Testis (tissue), 2 donors: ENCODE results near the gene SHC3.

ENCODE experiments used
- CTCF ChIP-seq, 3 experiments: fragments of 450-650 bp in 2 of 3; fragments of 200-600 bp in 1 of 3; sonication (generic) in 1 of 3; IDR thresholded peaks; one replicate each; pipeline ENCODE4 v1.5.1; 2016 to 2019; ENCODE audit warnings: antibody characterized with exemption in 3 of 3, mild to moderate bottlenecking in 2 of 3, moderate library complexity in 1 of 3
- POLR2A ChIP-seq: fragments of 450-650 bp; IDR thresholded peaks from one replicate; pipeline ENCODE4 v1.6.1; 2017; ENCODE audit warnings: antibody characterized with exemption, mild to moderate bottlenecking, moderate library complexity

GRCh38 chr9:88993871-88994460 lies 184.7 kb downstream of the SHC3 start:
- TF ChIP-seq CTCF (IDR thresholded peaks at IDR 0.05): no peak
- no peak for TF ChIP-seq POLR2A
